H1 (cell line): ENCODE measurements around the gene CCDC28A. TPM values are rescaled to one million over a fixed set of nuclear protein-coding genes. Genes with fewer than 3 reads are reported as not detected.

Experiments
- CTCF ChIA-PET: fragments of 300-600 bp; sonication (Branson Sonifier 250); formaldehyde crosslinking; loops from one replicate; lab custom pipeline; 2021; ENCODE audit not compliant: partially characterized antibody; lab: Charles Lee
- POLR2A ChIA-PET: fragments of 300-600 bp; sonication (Branson Sonifier 250); formaldehyde crosslinking; loops from one replicate; lab custom pipeline; 2021; ENCODE audit warnings: inconsistent platforms; ENCODE audit not compliant: partially characterized antibody; lab: Charles Lee
- DNase-seq, 2 experiments: peaks; one replicate each; pipeline versions ENCODE4 v3.0.0 to v3.0.0-alpha.2; 2010 to 2022; ENCODE audit warnings: low spot score in 2 of 2, low read depth in 1 of 2, mixed read lengths in 1 of 2
- FAIRE-seq: peaks from 2 replicates; lab custom pipeline; 2011; peaks lifted over from hg19 to GRCh38; lab: Jason Lieb, UNC
- H2AFZ ChIP-seq: 2 replicates; pipeline ENCODE4 v1.8.1; 2012; ENCODE audit warnings: low read length, inconsistent platforms
- H2AK5ac ChIP-seq: 2 replicates; pipeline ENCODE4 v1.6.1; 2013; ENCODE audit warnings: low read depth, low read length
- H2BK120ac ChIP-seq: replicated peaks from 2 replicates; pipeline ENCODE3; 2013; ENCODE audit warnings: low read depth, low read length, inconsistent platforms
- H2BK12ac ChIP-seq: 2 replicates; pipeline ENCODE4 v1.6.1; 2013; ENCODE audit warnings: low read depth, low read length
- H2BK15ac ChIP-seq: 2 replicates; pipeline ENCODE4 v1.6.1; 2013; ENCODE audit warnings: low read length
- H2BK20ac ChIP-seq: 2 replicates; pipeline ENCODE4 v1.6.1; 2013; ENCODE audit warnings: low read length
- H2BK5ac ChIP-seq: 2 replicates; pipeline ENCODE4 v1.6.1; 2013; ENCODE audit warnings: low read depth, low read length
- H3K14ac ChIP-seq: 2 replicates; pipeline ENCODE4 v1.6.1; 2013; ENCODE audit warnings: inconsistent platforms; ENCODE audit not compliant: insufficient read length
- H3K18ac ChIP-seq: 2 replicates; pipeline ENCODE4 v1.6.1; 2013; ENCODE audit warnings: low read length; ENCODE audit errors: extremely low read depth
- H3K23ac ChIP-seq: 2 replicates; pipeline ENCODE4 v1.6.1; 2013; ENCODE audit warnings: inconsistent platforms; ENCODE audit not compliant: insufficient read length
- H3K23me2 ChIP-seq: 2 replicates; pipeline ENCODE4 v1.6.1; 2013; ENCODE audit warnings: low read depth, low read length
- H3K27ac ChIP-seq: 2 replicates; pipeline ENCODE4 v1.6.1; 2011; ENCODE audit warnings: low read depth, low read length, inconsistent platforms
- H3K27me3 ChIP-seq, 4 experiments: replicated peaks in 1 of 4; 1 replicate in 1 of 4; 2 replicates in 3 of 4; pipeline versions ENCODE4 v1.6.1 to v1.8.1; 2011 to 2013; ENCODE audit warnings: low read length in 3 of 4, mild to moderate bottlenecking in 3 of 4, inconsistent platforms in 2 of 4, mixed read lengths in 2 of 4, moderate library complexity in 1 of 4; ENCODE audit not compliant: control insufficient read depth in 3 of 4, insufficient read depth in 3 of 4; ENCODE audit errors: extremely low read depth in 1 of 4
- H3K36me3 ChIP-seq, 4 experiments: 2 replicates each; pipeline versions ENCODE4 v1.6.1 to v1.8.1; 2011 to 2013; ENCODE audit warnings: mild to moderate bottlenecking in 4 of 4, low read length in 3 of 4, moderate library complexity in 2 of 4, control low read depth in 1 of 4, inconsistent platforms in 1 of 4; ENCODE audit not compliant: insufficient read depth in 4 of 4, control insufficient read depth in 2 of 4
- H3K4ac ChIP-seq: replicated peaks from 2 replicates; pipeline ENCODE3; 2013; ENCODE audit warnings: low read length, low read depth, mixed read lengths, inconsistent platforms; ENCODE audit not compliant: insufficient read length
- H3K4me1 ChIP-seq, 4 experiments: replicated peaks in 1 of 4; 1 replicate in 1 of 4; 2 replicates in 3 of 4; pipeline versions ENCODE4 v1.6.1 to v1.8.1; 2011 to 2013; ENCODE audit warnings: low read length in 3 of 4, inconsistent platforms in 2 of 4, mixed read lengths in 1 of 4; ENCODE audit not compliant: insufficient read depth in 4 of 4, control insufficient read depth in 3 of 4
- H3K4me2 ChIP-seq, 2 experiments: 2 replicates each; pipeline versions ENCODE4 v1.6.1 to v1.8.1; 2011 to 2013; ENCODE audit warnings: low read depth in 2 of 2, low read length in 2 of 2, control low read depth in 1 of 2, inconsistent platforms in 1 of 2, mild to moderate bottlenecking in 1 of 2; ENCODE audit not compliant: insufficient read depth in 1 of 2
- H3K4me3 ChIP-seq, 4 experiments: fragments of 200-600, 300-600 bp in 1 of 4; sonication (generic), shearing (Covaris generic), sonication (Bioruptor Twin) in 1 of 4; 2 replicates each; pipeline versions ENCODE4 v1.5.1 to v1.8.1; 2011 to 2016; ENCODE audit warnings: low read length in 4 of 4, low read depth in 3 of 4, control low read depth in 2 of 4, inconsistent platforms in 2 of 4, mild to moderate bottlenecking in 2 of 4, mixed read lengths in 1 of 4, moderate library complexity in 1 of 4; ENCODE audit not compliant: insufficient read depth in 2 of 4; ENCODE audit errors: extremely low read depth in 1 of 4
- H3K56ac ChIP-seq: replicated peaks from 2 replicates; pipeline ENCODE3; 2013; ENCODE audit warnings: low read depth, mild to moderate bottlenecking, mixed read lengths, low read length, inconsistent platforms; ENCODE audit not compliant: insufficient read length
- H3K79me1 ChIP-seq: 2 replicates; pipeline ENCODE4 v1.6.1; 2013; ENCODE audit warnings: low read depth, low read length, control low read depth
- H3K79me2 ChIP-seq, 2 experiments: 2 replicates each; pipeline versions ENCODE4 v1.6.1 to v1.8.1; 2012 to 2013; ENCODE audit warnings: low read length in 2 of 2, mild to moderate bottlenecking in 2 of 2, inconsistent platforms in 1 of 2; ENCODE audit not compliant: insufficient read depth in 2 of 2, control insufficient read depth in 1 of 2
- H3K9ac ChIP-seq, 4 experiments: replicated peaks in 1 of 4; 1 replicate in 1 of 4; 2 replicates in 3 of 4; pipeline versions ENCODE4 v1.6.1 to v1.8.1; 2011 to 2013; ENCODE audit warnings: low read depth in 3 of 4, low read length in 3 of 4, control low read depth in 2 of 4, mild to moderate bottlenecking in 2 of 4, moderate library complexity in 2 of 4, inconsistent platforms in 1 of 4; ENCODE audit errors: extremely low read depth in 1 of 4
- H3K9me3 ChIP-seq, 2 experiments: 2 replicates each; pipeline versions ENCODE4 v1.6.1 to v1.8.1; 2012 to 2013; ENCODE audit warnings: mild to moderate bottlenecking in 2 of 2, moderate library complexity in 2 of 2, control low read depth in 1 of 2, inconsistent platforms in 1 of 2, low read depth in 1 of 2, low read length in 1 of 2, mixed read lengths in 1 of 2; ENCODE audit not compliant: insufficient read depth in 2 of 2
- H4K20me1 ChIP-seq, 2 experiments: replicated peaks in 1 of 2; 2 replicates each; pipeline versions ENCODE3 to v1.8.1; 2011 to 2013; ENCODE audit warnings: inconsistent platforms in 2 of 2, low read length in 2 of 2, mild to moderate bottlenecking in 1 of 2; ENCODE audit not compliant: insufficient read depth in 2 of 2, control insufficient read depth in 1 of 2
- H4K5ac ChIP-seq: 2 replicates; pipeline ENCODE4 v1.6.1; 2013; ENCODE audit warnings: low read length, low read depth, mixed read lengths, inconsistent platforms; ENCODE audit not compliant: insufficient read length
- H4K8ac ChIP-seq: 2 replicates; pipeline ENCODE4 v1.8.0; 2013; ENCODE audit warnings: mild to moderate bottlenecking, moderate library complexity, low read length, inconsistent platforms; ENCODE audit not compliant: insufficient read depth; ENCODE audit errors: extremely low read depth
- H4K91ac ChIP-seq: replicated peaks from 2 replicates; pipeline ENCODE3; 2013; ENCODE audit warnings: low read length, mixed read lengths, inconsistent platforms; ENCODE audit not compliant: insufficient read length
- ATF2 ChIP-seq: IDR thresholded peaks from 2 replicates; pipeline ENCODE4 v1.6.1; 2012; ENCODE audit warnings: low read length, inconsistent platforms
- BACH1 ChIP-seq: IDR thresholded peaks from 2 replicates; pipeline ENCODE4 v1.6.1; 2012; ENCODE audit warnings: low read length, improper control_type of control experiment
- CBX8 ChIP-seq: fragments of 300-800, 300-1000 bp; sonication (generic); IDR thresholded peaks from 2 replicates; pipeline ENCODE4 v1.7.1; 2016; ENCODE audit warnings: low read depth, low read length, borderline replicate concordance
- CEBPB ChIP-seq: IDR thresholded peaks from 2 replicates; pipeline ENCODE4 v1.6.1; 2012; ENCODE audit warnings: low read depth, low read length
- JUN ChIP-seq: IDR thresholded peaks from 2 replicates; pipeline ENCODE4 v1.6.1; 2011; ENCODE audit warnings: low read depth, mild to moderate bottlenecking, improper control_type of control experiment, low read length
- POU5F1 ChIP-seq: IDR thresholded peaks from 2 replicates; pipeline ENCODE4 v1.6.1; 2011; ENCODE audit warnings: low read depth, mild to moderate bottlenecking, low read length, moderate library complexity
- SAP30 ChIP-seq: fragments of 300-600 bp; sonication (generic); IDR thresholded peaks from 2 replicates; pipeline ENCODE4 v1.7.1; 2012; ENCODE audit warnings: low read length, moderate library complexity, mild to moderate bottlenecking, inconsistent platforms; ENCODE audit not compliant: insufficient read depth, insufficient replicate concordance
- SIN3A ChIP-seq, 2 experiments: IDR thresholded peaks in 1 of 2; conservative IDR thresholded peaks in 1 of 2; 2 replicates each; pipeline ENCODE4 v1.6.1; 2011 to 2012; ENCODE audit warnings: low read length in 2 of 2, improper control_type of control experiment in 1 of 2, low read depth in 1 of 2, mild to moderate bottlenecking in 1 of 2
- SP4 ChIP-seq: IDR thresholded peaks from 2 replicates; pipeline ENCODE4 v1.6.1; 2012; ENCODE audit warnings: low read length, inconsistent platforms
- SRF ChIP-seq: IDR thresholded peaks from 2 replicates; pipeline ENCODE4 v1.6.1; 2011; ENCODE audit warnings: mild to moderate bottlenecking, low read depth, low read length, moderate library complexity
- TCF12 ChIP-seq: IDR thresholded peaks from 2 replicates; pipeline ENCODE4 v1.6.1; 2011; ENCODE audit warnings: low read depth, mild to moderate bottlenecking, low read length
- TEAD4 ChIP-seq: IDR thresholded peaks from 2 replicates; pipeline ENCODE4 v1.6.1; 2012; ENCODE audit warnings: low read depth, low read length, inconsistent platforms, mixed read lengths
- YY1 ChIP-seq: IDR thresholded peaks from 2 replicates; pipeline ENCODE4 v1.6.1; 2011; ENCODE audit warnings: low read depth, mild to moderate bottlenecking, low read length
- WGBS, 2 experiments: shearing (Covaris generic) in 1 of 2; methylation state at CpG; one replicate each; pipeline versions ENCODE4 v1.1.6 to v1.1.7; 2013 to 2015; ENCODE audit warnings: low lambda C conversion rate in 2 of 2, mixed read lengths in 2 of 2, inconsistent platforms in 1 of 2, low coverage in 1 of 2, missing lambda C conversion rate in 1 of 2; ENCODE audit not compliant: insufficient replicate concordance in 2 of 2, insufficient coverage in 1 of 2, insufficient read length in 1 of 2; ENCODE audit errors: extremely low coverage in 1 of 2, missing lambda C conversion rate in 1 of 2; 5-methylcytosine and 5-hydroxymethylcytosine counted together
- polyA plus RNA-seq, 7 experiments: library from polyadenylated mRNA; depleted of rRNA in 3 of 7; stranded (reverse) in 5 of 7; unstranded in 2 of 7; fragments of >200 nt in 5 of 7; fragments of 200-250 nt in 2 of 7; gene quantifications; 1 replicate in 5 of 7; 2 replicates in 1 of 7; 4 replicates in 1 of 7; pipeline versions ENCODE4 v1.2.1 to v1.2.3, GENCODE V29; 2011 to 2013; ENCODE audit warnings: missing spikeins in 2 of 7, mixed read lengths in 2 of 7
- total RNA-seq: library from RNA; stranded (reverse); fragmentation: NEBNext Ultra II Directional; extraction: Animal tissue kit (Norgen Biotek cat#: 25700); gene quantifications from 2 replicates; pipeline ENCODE4 v1.2.1, GENCODE V29; 2021

CCDC28A gene
- total and polyA plus RNA-seq, 2 of the 8 experiments (the other 6 are each of a cell fraction or from before 2014, with no cell fraction given): 9.6 to 12.1 TPM

- no peak overlapping the region for H3K18ac ChIP-seq
- H3K4me2 ChIP-seq: no peak overlapping the region
- no peak overlapping the region for H3K9ac ChIP-seq
- H2BK12ac ChIP-seq: no peak overlapping the region
- H2AFZ ChIP-seq: no peak overlapping the region
- 95% methylated on average over 6 of the region's 6 CpGs; no CpG with 5 or more reads in 1 of the 2 experiments for WGBS, 2 experiments
- H3K36me3 ChIP-seq: no peaks in the 10 kb centered on the region
- H3K56ac ChIP-seq: no peak overlapping the region
- CTCF ChIA-PET: interaction anchor here (0.6 to 2.0 kb wide), 21 partner anchors 9 to 546 kb away, joined by 3 to 13 read pairs (median 3); partner anchors contain the start of gene ECT2L
- no peak overlapping the region for H4K91ac ChIP-seq
- no peak overlapping the region for H3K4me3 ChIP-seq
- H4K5ac ChIP-seq: no peak overlapping the region
- no peaks in the 10 kb centered on the region; the same call in 1 of the 2 replicates for H3K23me2 ChIP-seq
- H3K27ac ChIP-seq: no peak overlapping the region
- POLR2A ChIA-PET: interaction anchor here (0.7 to 1.2 kb wide), 2 partner anchors 547 to 1977 kb away, joined by 3 read pairs; no protein-coding TSS in a partner anchor
- no peak overlapping the region for H2AK5ac ChIP-seq
- no peak for FAIRE-seq
- no peak overlapping the region for H4K8ac ChIP-seq
- no peak overlapping the region for H2BK15ac ChIP-seq
- no peak overlapping the region for H2BK20ac ChIP-seq
- no peaks in the 10 kb centered on the region for H3K79me2 ChIP-seq
- H4K20me1 ChIP-seq: no peaks in the 10 kb centered on the region
- H3K23ac ChIP-seq: no peak overlapping the region
- no peak overlapping the region for H2BK120ac ChIP-seq
- H3K4ac ChIP-seq: no peak overlapping the region
- peaks cover 0 to 6% (median 3%) of the 10 kb centered on the region in 4 experiments; a peak in 4 of 7 replicates for H3K4me1 ChIP-seq
- DNase-seq: no peak
- H3K79me1 ChIP-seq: no peaks in the 10 kb centered on the region
- no peaks in the 10 kb centered on the region; a peak in 1 of 7 replicates for H3K27me3 ChIP-seq
- no peaks in the 10 kb centered on the region for H3K9me3 ChIP-seq
- H3K14ac ChIP-seq: no peak overlapping the region
- H2BK5ac ChIP-seq: no peak overlapping the region
- TF ChIP-seq SAP30 (no peak), CEBPB (no peak), JUN (no peak), BACH1 (no peak), SP4 (no peak), POU5F1 (no peak), SIN3A (conservative IDR thresholded peaks at IDR 0.05 in 1 of 2, IDR thresholded peaks at IDR 0.05 in 1 of 2; ENCODE audit: low read depth in 1 of 2, low read length in 2 of 2) (no peak), TEAD4 (no peak), YY1 (no peak), CBX8 (no peak), SRF (no peak), ATF2 (no peak), TCF12 (no peak)
Observed at GRCh38 chr6:138815221-138815620, 41.7 kb downstream of the CCDC28A start.
